ENCODE results near the gene TIMM13.

The TIMM13 gene

GRCh38 chr19:2376784-2377519, 50.4 kb downstream of the TIMM13 start:
- DNase-seq: no peak

All from activated effector memory CD4-positive, alpha-beta T cell treated with Interleukin-2 at 50 U/mL for 16 hours (primary cell).